Subcutaneous adipose tissue (tissue), 4 donors: ENCODE data around the gene TMEM170B. TPM values are rescaled to one million over a fixed set of nuclear protein-coding genes. Genes with fewer than 3 reads are reported as not detected.

Source experiments
- total RNA-seq, 4 donors: library from RNA; depleted of rRNA; stranded (reverse); fragments of >200 nt; gene quantifications; one replicate each; pipeline ENCODE4 v1.1.0, GENCODE V29; 2016
- TF ChIP-seq, protein P1 (sequence below): fragments of 450-650 bp; IDR thresholded peaks from one replicate; pipeline ENCODE4 v1.5.1; 2016; ENCODE audit warnings: low read depth, mild to moderate bottlenecking, control low read depth, antibody characterized with exemption, moderate library complexity

The TMEM170B gene
- total RNA-seq, 4 donors from 2014 or later, result 19.2 to 24.0 (median 23.1) TPM

DNA sequence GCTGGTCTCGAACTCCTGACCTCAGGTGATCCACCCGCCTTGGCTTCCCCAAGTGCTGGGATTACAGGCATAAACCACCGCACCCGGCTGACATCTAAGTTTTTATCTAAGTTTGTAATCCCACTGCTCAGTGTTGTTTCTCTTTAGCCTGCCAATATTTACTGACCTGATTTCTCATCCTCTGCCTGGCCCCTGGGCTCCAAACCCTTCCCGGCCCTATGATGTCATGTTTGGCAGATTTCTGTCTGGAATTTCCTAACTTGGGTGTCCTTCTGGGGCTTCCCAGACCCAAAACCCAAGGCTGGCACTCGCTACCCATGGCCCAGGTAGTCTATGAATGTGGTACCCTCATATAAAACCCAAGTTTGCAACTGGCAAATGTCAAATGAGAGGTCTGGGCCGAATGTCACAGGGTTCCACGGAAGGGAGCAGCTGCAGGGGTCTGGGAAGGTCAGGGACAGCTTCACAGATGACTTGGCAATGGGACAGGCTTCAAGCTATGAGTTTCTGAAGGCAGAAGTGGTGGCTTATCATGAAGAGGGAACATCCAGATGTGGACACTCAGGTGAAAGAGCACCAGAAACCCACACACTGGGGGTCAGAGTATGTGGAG is 54.9 kb downstream of the TMEM170B start:
- TF ChIP-seq, protein P1, sequence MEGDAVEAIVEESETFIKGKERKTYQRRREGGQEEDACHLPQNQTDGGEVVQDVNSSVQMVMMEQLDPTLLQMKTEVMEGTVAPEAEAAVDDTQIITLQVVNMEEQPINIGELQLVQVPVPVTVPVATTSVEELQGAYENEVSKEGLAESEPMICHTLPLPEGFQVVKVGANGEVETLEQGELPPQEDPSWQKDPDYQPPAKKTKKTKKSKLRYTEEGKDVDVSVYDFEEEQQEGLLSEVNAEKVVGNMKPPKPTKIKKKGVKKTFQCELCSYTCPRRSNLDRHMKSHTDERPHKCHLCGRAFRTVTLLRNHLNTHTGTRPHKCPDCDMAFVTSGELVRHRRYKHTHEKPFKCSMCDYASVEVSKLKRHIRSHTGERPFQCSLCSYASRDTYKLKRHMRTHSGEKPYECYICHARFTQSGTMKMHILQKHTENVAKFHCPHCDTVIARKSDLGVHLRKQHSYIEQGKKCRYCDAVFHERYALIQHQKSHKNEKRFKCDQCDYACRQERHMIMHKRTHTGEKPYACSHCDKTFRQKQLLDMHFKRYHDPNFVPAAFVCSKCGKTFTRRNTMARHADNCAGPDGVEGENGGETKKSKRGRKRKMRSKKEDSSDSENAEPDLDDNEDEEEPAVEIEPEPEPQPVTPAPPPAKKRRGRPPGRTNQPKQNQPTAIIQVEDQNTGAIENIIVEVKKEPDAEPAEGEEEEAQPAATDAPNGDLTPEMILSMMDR, result no peak

DNA sequence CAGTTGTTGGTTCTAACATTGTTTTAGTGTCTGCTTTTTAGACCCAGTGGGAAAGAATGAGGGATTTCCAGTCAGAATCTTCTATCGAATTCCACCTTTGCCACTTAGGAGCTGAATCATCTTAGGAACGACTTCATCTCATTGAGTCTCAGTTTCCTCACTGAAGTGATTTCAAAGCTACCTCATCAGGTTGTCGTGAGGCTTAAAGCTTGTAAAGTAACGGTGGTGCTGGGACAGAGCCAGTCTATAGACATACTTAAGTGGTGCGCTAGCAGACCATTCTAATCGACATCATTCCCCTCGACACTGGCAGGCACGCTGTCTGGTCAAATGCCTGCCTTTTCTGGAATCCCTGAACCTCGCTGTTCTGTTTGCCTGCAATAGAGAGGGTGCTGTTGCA is 55.5 kb downstream of the TMEM170B start:
- TF ChIP-seq, protein P1, result no peak

DNA sequence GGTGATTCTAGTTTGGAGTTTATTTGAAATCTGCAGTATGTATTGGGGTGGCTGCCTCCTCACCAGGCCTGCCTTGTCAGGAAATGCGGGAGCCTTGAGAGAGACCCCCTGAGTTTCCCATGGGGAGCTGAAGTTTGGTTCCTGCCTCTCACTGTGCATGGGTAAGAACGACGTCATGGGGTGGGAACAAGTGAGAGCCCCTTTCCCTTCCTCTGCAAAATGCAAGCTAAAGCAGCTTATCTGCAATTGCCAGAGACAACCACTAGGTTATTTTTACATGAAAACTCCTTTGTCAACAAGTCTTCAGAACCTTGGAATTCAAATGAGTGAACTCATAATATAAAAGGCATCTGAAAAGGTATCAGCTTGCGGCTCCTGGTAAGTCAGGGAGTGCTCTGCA is 58.4 kb downstream of the TMEM170B start:
- TF ChIP-seq, protein P1, result no peak

DNA sequence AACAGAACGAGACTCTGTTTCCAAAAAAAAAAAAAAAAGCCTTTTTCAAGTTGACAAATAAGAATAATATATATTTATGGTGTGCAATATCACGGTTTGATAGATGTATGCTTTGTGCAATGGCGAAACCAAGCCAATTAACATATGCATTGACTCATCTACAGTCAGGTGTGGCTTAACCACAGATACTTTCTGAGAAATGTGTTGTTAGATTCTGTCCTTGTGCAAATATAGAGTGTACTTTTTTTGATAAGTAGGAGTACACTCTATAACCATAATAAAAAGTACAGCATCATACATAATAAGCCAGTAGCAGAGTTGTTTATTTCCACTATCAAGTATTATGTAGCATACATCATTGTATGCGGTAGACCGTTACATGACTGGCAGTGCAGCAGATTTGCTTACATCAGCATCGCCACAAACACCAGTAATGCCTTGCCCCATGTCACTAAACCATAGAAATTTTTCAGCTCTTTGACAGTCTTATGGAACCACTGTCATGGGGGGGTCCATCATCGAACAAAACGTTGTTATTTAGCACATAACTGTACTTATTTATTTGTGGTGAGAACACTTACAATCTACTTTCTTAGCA is 59.2 kb downstream of the TMEM170B start:
- TF ChIP-seq, protein P1, result no peak

DNA sequence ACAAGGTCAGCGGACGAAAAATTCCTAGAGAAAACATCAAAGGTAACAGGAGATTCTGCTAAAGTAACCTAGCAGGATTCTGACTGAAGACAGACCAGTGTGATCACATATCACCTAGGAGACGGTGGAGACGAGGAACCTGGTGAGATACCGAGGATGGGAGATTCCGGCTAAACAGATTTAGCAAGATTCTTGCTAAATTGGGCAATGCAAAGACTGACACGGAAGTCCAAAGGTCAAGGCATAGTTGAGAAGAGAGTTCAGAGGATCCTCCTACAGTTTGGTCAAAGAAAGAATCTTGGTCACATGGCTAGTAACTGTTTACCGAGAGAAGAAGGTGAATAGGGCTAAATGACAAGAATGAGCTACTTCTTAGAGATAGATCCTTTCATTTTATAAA is 61.1 kb downstream of the TMEM170B start:
- TF ChIP-seq, protein P1, result no peak

DNA sequence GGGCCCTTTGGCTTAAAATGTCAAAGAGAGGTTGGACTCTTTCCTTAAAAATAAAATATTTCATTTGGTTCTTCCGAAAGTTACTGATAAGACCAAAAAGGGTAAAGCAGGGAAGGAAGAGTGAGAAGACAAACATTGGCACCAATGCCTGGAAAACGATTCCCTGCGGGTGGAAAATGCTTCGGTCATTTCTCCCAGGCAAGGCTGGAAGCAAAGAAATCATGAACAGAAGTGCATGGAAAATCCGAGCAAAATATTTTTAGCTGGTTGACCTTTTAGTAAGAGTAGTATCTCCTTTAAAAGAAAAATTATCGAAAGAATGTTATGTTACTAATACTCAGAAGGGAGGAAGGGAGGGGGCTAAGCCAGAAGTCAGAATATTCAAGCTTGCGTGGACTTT is 62.7 kb downstream of the TMEM170B start:
- TF ChIP-seq, protein P1, result no peak

DNA sequence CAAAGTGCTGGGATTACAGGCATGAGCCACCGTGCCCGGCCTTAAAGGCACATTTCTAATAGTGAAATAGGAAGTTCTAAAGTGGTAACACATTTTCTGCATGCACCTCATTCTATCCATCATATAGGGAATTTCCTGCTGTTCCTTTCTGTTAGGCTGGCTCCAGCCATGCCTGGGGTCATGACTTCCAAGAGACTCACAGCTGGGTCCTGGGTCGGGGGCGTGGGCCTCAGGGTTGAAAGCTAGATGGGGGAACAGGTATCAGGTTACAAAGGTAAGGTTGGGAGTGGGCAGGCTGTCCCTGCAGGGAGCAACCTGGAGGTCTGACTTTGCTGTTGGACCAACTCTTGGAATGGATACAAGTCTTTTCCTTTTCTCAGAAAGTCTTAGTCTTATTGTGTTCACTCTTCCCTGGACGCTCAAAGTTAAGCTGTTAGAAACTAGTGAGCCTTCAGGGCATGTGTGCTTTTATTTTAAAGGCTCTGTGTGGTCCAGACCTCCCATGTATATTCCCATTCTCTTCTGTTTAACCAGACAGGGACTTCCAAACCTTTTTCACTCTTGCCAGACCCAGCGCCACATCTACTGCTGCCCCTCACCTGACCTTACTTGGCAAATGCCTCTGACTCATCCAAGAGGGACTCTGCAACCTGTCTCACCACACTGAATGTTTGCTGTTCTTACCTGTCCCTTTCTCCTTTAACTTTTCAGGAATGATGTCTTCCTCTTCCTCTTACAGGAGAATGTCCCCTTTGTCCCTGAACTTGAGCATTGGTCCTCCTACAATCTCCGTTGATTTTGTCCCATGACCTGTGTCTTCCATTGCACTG is 64.4 kb downstream of the TMEM170B start:
- TF ChIP-seq, protein P1, result no peak
